K562 (cell line): ENCODE results near the gene KLK1. TPM values are rescaled to one million over a fixed set of nuclear protein-coding genes. Genes with fewer than 3 reads are reported as not detected.
A peak's percentile ranks its signal among the peaks of the same experiment; 100 is the strongest.

ENCODE experiments used
- BRCA1 ChIP-seq, 2 experiments: fragments of 450-650 bp in 1 of 2; sonication (generic) in 1 of 2; formaldehyde crosslinking in 1 of 2; IDR thresholded peaks; 2 replicates each; pipeline versions ENCODE4 v1.5.0 to v1.6.1; 2017 to 2020; ENCODE audit warnings: mild to moderate bottlenecking in 1 of 2, missing genetic modification reagents in 1 of 2
- ETV5 ChIP-seq: sonication (generic); formaldehyde crosslinking; IDR thresholded peaks from 2 replicates; pipeline ENCODE4 v1.4.0; 2020; ENCODE audit warnings: low read depth, mild to moderate bottlenecking, missing genetic modification reagents
- FOXA3 ChIP-seq, 2 experiments: fragments of 450-650 bp in 1 of 2; sonication (generic) in 1 of 2; formaldehyde crosslinking; IDR thresholded peaks in 1 of 2; conservative IDR thresholded peaks in 1 of 2; 2 replicates each; pipeline versions ENCODE4 v1.4.0 to v1.8.0; 2020 to 2022; ENCODE audit warnings: mild to moderate bottlenecking in 2 of 2, missing genetic modification reagents in 1 of 2
- FUS ChIP-seq: fragments of 200-400 bp; formaldehyde crosslinking; optimal IDR thresholded peaks from 2 replicates; pipeline ENCODE3; 2017; ENCODE audit warnings: low read depth, low read length
- HMGXB4 ChIP-seq: sonication (generic); formaldehyde crosslinking; IDR thresholded peaks from 2 replicates; pipeline ENCODE4 v1.8.1; 2023; ENCODE audit warnings: mild to moderate bottlenecking, missing genetic modification reagents
- HNRNPH1 ChIP-seq: fragments of 200-400 bp; formaldehyde crosslinking; optimal IDR thresholded peaks from 2 replicates; pipeline ENCODE3; 2017; ENCODE audit warnings: low read depth, mild to moderate bottlenecking, low read length, moderate library complexity
- NONO ChIP-seq, 2 experiments: fragments of 200-400 bp in 1 of 2; fragments of 450-650 bp in 1 of 2; formaldehyde crosslinking in 1 of 2; IDR thresholded peaks; 2 replicates each; pipeline ENCODE4 v1.6.1; 2017; ENCODE audit warnings: low read depth in 2 of 2, mild to moderate bottlenecking in 2 of 2, moderate library complexity in 2 of 2, low read length in 1 of 2
- NR2C2 ChIP-seq, 2 experiments: fragments of 200-800 bp in 1 of 2; sonication (Bioruptor generic) in 1 of 2; sonication (generic) in 1 of 2; formaldehyde crosslinking in 1 of 2; IDR thresholded peaks; 2 replicates each; pipeline versions ENCODE4 v1.6.1 to v1.8.0; 2016 to 2022; ENCODE audit warnings: mild to moderate bottlenecking in 1 of 2, missing compliant biosample characterization in 1 of 2, missing genetic modification characterization in 1 of 2, missing genetic modification reagents in 1 of 2
- PREB ChIP-seq: sonication (generic); formaldehyde crosslinking; IDR thresholded peaks from 2 replicates; pipeline ENCODE4 v1.8.1; 2023; ENCODE audit warnings: mild to moderate bottlenecking, missing genetic modification reagents
- SAFB ChIP-seq: fragments of 200-400 bp; formaldehyde crosslinking; IDR thresholded peaks from 2 replicates; pipeline ENCODE4 v1.6.1; 2017; ENCODE audit warnings: low read depth, low read length, borderline replicate concordance
- XRCC4 ChIP-seq: IDR thresholded peaks from one replicate; pipeline ENCODE4 v1.6.1; 2011; ENCODE audit not compliant: insufficient read depth, insufficient read length; ENCODE audit errors: extremely low read depth
- XRCC5 ChIP-seq: fragments of 200-400 bp; formaldehyde crosslinking; IDR thresholded peaks from 2 replicates; pipeline ENCODE4 v1.6.1; 2017; ENCODE audit warnings: low read depth, mild to moderate bottlenecking, low read length
- ZNF143 ChIP-seq: sonication (generic); formaldehyde crosslinking; IDR thresholded peaks from 2 replicates; pipeline ENCODE4 v1.9.0; 2022; ENCODE audit warnings: mild to moderate bottlenecking, missing genetic modification reagents
- ZNF146 ChIP-seq: IDR thresholded peaks from one replicate; pipeline ENCODE4 v1.6.1; 2018; ENCODE audit warnings: missing compliant biosample characterization; ENCODE audit not compliant: unreplicated experiment
- ZNF263 ChIP-seq: sonication (generic); formaldehyde crosslinking; IDR thresholded peaks from 2 replicates; pipeline ENCODE4 v1.8.0; 2022; ENCODE audit warnings: mild to moderate bottlenecking, missing genetic modification reagents, borderline replicate concordance
- ZNF311 ChIP-seq: fragments of 250-450 bp; sonication (Bioruptor Pico); IDR thresholded peaks from 2 replicates; pipeline ENCODE4 v1.4.0; 2020; ENCODE audit warnings: mild to moderate bottlenecking, moderate library complexity
- ZNF384 ChIP-seq: IDR thresholded peaks from 2 replicates; pipeline ENCODE4 v1.6.1; 2012; ENCODE audit warnings: low read depth, low read length, improper control_type of control experiment
- ZNF639 ChIP-seq, 2 experiments: fragments of 200-800 bp in 1 of 2; sonication (Bioruptor generic) in 1 of 2; sonication (generic) in 1 of 2; formaldehyde crosslinking in 1 of 2; IDR thresholded peaks in 1 of 2; conservative IDR thresholded peaks in 1 of 2; 2 replicates each; pipeline versions ENCODE4 v1.5.0 to v1.6.1; 2016 to 2020; ENCODE audit warnings: missing compliant biosample characterization in 1 of 2, missing genetic modification characterization in 1 of 2, missing genetic modification reagents in 1 of 2
- polyA plus RNA-seq, 8 experiments: library from polyadenylated mRNA; depleted of rRNA in 4 of 8; stranded (reverse) in 5 of 8; unstranded in 3 of 8; fragments of >200 nt; fragmentation: Nextera tagmentation in 2 of 8; fragmentation: Illumina TruSeq in 1 of 8; extraction: Ambion mirVana in 2 of 8; extraction: Trizol in 1 of 8; gene quantifications; 2 replicates each; pipeline versions ENCODE4 v1.2.1 to v1.2.3, GENCODE V29; 2011 to 2014; ENCODE audit warnings: inconsistent platforms in 1 of 8, missing spikeins in 1 of 8
- total RNA-seq, 7 experiments: library from RNA; depleted of rRNA in 6 of 7; stranded (reverse); fragments of >200 nt in 6 of 7; fragmentation: Illumina TruSeq in 2 of 7; extraction: Trizol in 2 of 7; gene quantifications; 2 replicates each; pipeline versions ENCODE4 v1.2.1 to v1.2.3, GENCODE V29; 2011 to 2021; ENCODE audit warnings: low replicate concordance in 1 of 7
- TF ChIP-seq, protein P1 (sequence below), 2 experiments: IDR thresholded peaks; 2 replicates each; pipeline ENCODE4 v1.6.1; 2011; ENCODE audit warnings: borderline replicate concordance in 1 of 2, control low read depth in 1 of 2, low read depth in 1 of 2, low read length in 1 of 2, mild to moderate bottlenecking in 1 of 2, mixed read lengths in 1 of 2, moderate library complexity in 1 of 2; ENCODE audit not compliant: insufficient read depth in 1 of 2, insufficient read length in 1 of 2, poor library complexity in 1 of 2, severe bottlenecking in 1 of 2; ENCODE audit errors: extremely low read depth in 1 of 2

The KLK1 gene
- total and polyA plus RNA-seq, 9 of the 15 experiments (the other 6 are each of a cell fraction or from before 2014, with no cell fraction given): 0.87 to 15.4 (median 9.1) TPM

GRCh38 chr19:50790922-50791467 lies 32.6 kb downstream of the KLK1 start (continued):
- TF ChIP-seq, protein P1, sequence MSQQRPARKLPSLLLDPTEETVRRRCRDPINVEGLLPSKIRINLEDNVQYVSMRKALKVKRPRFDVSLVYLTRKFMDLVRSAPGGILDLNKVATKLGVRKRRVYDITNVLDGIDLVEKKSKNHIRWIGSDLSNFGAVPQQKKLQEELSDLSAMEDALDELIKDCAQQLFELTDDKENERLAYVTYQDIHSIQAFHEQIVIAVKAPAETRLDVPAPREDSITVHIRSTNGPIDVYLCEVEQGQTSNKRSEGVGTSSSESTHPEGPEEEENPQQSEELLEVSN (IDR thresholded peaks at IDR 0.05; ENCODE audit: borderline replicate concordance in 1 of 2, extremely low read depth in 1 of 2, insufficient read depth in 1 of 2, insufficient read length in 1 of 2, low read depth in 1 of 2, low read length in 1 of 2, poor library complexity in 1 of 2, severe bottlenecking in 1 of 2): no peak
- TF ChIP-seq SAFB: no peak
- TF ChIP-seq ZNF143 (CRISPR knock-in tag): 0 out of 2 replicates have a peak, but pooled peaks have one; percentile 34
- no peak for TF ChIP-seq PREB (CRISPR knock-in tag)
- TF ChIP-seq FUS: no peak
- no peak for TF ChIP-seq HNRNPH1
- TF ChIP-seq NONO (IDR thresholded peaks at IDR 0.05; ENCODE audit: low read depth in 2 of 2, low read length in 1 of 2): no peak
- TF ChIP-seq ZNF146: no peak
- peak; percentile 98 for TF ChIP-seq NR2C2 (CRISPR knock-in tag; IDR thresholded peaks at IDR 0.05)
- TF ChIP-seq NR2C2 (tag; IDR thresholded peaks at IDR 0.05): peak; percentile 98
- peak in 1 of 2 experiments; percentile 97; a peak in 2 of 4 replicates for TF ChIP-seq FOXA3 (CRISPR knock-in tag; conservative IDR thresholded peaks at IDR 0.05 in 1 of 2, IDR thresholded peaks at IDR 0.05 in 1 of 2)
- no peak for TF ChIP-seq ZNF639 (CRISPR knock-in tag; conservative IDR thresholded peaks at IDR 0.05 in 1 of 2, IDR thresholded peaks at IDR 0.05 in 1 of 2)
- no peak for TF ChIP-seq ZNF311 (CRISPR knock-in tag)
- TF ChIP-seq XRCC4: no peak
- no peak for TF ChIP-seq ZNF263 (CRISPR knock-in tag)
- TF ChIP-seq XRCC5: 0 out of 2 replicates have a peak, but pooled peaks have one; percentile 43
- no peak for TF ChIP-seq BRCA1 (IDR thresholded peaks at IDR 0.05)
- TF ChIP-seq BRCA1 (CRISPR knock-in tag; IDR thresholded peaks at IDR 0.05): no peak
- TF ChIP-seq ZNF384: no peak
- TF ChIP-seq ETV5 (CRISPR knock-in tag): no peak
- no peak for TF ChIP-seq HMGXB4 (CRISPR knock-in tag)
